SK-N-SH (cell line): Measurements from ENCODE around the gene TVP23C. TPM values are rescaled to one million over a fixed set of nuclear protein-coding genes. Genes with fewer than 3 reads are reported as not detected.
"Not testable (repeated sequence)": the region's sequence is repeated elsewhere in the genome, so short reads cannot be mapped to it uniquely, and the experiment has no call there.

Experiments used
- CTCF ChIA-PET: fragments of 300-600, 350-600 bp; formaldehyde crosslinking; extraction: SDS; loops from one replicate; lab custom pipeline; 2021; lab: Yijun Ruan, JAX
- POLR2A ChIA-PET: fragments of 350-600 bp; sonication (Branson Sonifier 250); formaldehyde crosslinking; extraction: SDS; loops from one replicate; lab custom pipeline; 2020; ENCODE audit warnings: antibody characterized with exemption, inconsistent platforms; lab: Yijun Ruan, JAX
- DNase-seq: peaks from one replicate; pipeline ENCODE4 v3.0.0; 2012
- H2AFZ ChIP-seq: fragments of 200-600 bp; sonication (generic); 2 replicates; pipeline ENCODE4 v1.8.1; 2016; ENCODE audit warnings: antibody characterized with exemption, mild to moderate bottlenecking, low read depth
- H3F3A ChIP-seq: fragments of 200-600 bp; sonication (generic); replicated peaks from 2 replicates; pipeline ENCODE3; 2016; ENCODE audit warnings: antibody characterized with exemption, mild to moderate bottlenecking; ENCODE audit not compliant: insufficient read depth
- H3K27ac ChIP-seq, 2 experiments: fragments of 200-500 bp in 1 of 2; fragments of 200-600 bp in 1 of 2; sonication (Bioruptor generic) in 1 of 2; sonication (generic), shearing (Covaris generic) in 1 of 2; 2 replicates each; pipeline versions ENCODE4 v1.5.1 to v1.6.1; 2014 to 2016; ENCODE audit warnings: low read depth in 2 of 2, inconsistent platforms in 1 of 2, low read length in 1 of 2, mild to moderate bottlenecking in 1 of 2, mixed read lengths in 1 of 2
- H3K27me3 ChIP-seq: fragments of 200-600 bp; sonication (generic), shearing (Covaris generic); 2 replicates; pipeline ENCODE4 v1.6.1; 2016; ENCODE audit warnings: mixed run types; ENCODE audit not compliant: insufficient read depth
- H3K36me3 ChIP-seq, 2 experiments: fragments of 200-500 bp in 1 of 2; fragments of 200-600 bp in 1 of 2; sonication (Bioruptor generic) in 1 of 2; sonication (generic) in 1 of 2; replicated peaks in 1 of 2; 2 replicates each; pipeline versions ENCODE3 to v1.5.1; 2014 to 2016; ENCODE audit warnings: low read length in 1 of 2, mild to moderate bottlenecking in 1 of 2; ENCODE audit not compliant: insufficient read depth in 2 of 2, control insufficient read depth in 1 of 2
- H3K4me1 ChIP-seq, 2 experiments: fragments of 200-500 bp in 1 of 2; fragments of 200-600 bp in 1 of 2; sonication (Bioruptor generic) in 1 of 2; sonication (generic), shearing (Covaris generic) in 1 of 2; 2 replicates each; pipeline versions ENCODE4 v1.5.1 to v1.6.1; 2014 to 2016; ENCODE audit warnings: low read depth in 1 of 2, low read length in 1 of 2, mixed run types in 1 of 2; ENCODE audit not compliant: insufficient read depth in 2 of 2, control insufficient read depth in 1 of 2
- H3K4me2 ChIP-seq: fragments of 200-600 bp; sonication (generic), shearing (Covaris generic); 2 replicates; pipeline ENCODE4 v1.6.1; 2017; ENCODE audit warnings: mixed run types
- H3K4me3 ChIP-seq, 2 experiments: fragments of 200-500 bp in 1 of 2; fragments of 200-600 bp in 1 of 2; sonication (Bioruptor generic) in 1 of 2; sonication (generic), shearing (Covaris generic) in 1 of 2; 2 replicates each; pipeline versions ENCODE4 v1.5.1 to v1.8.1; 2014 to 2016; ENCODE audit warnings: low read depth in 2 of 2, inconsistent platforms in 1 of 2, low read length in 1 of 2, mild to moderate bottlenecking in 1 of 2, mixed read lengths in 1 of 2, moderate library complexity in 1 of 2
- H3K79me2 ChIP-seq: fragments of 200-600 bp; sonication (generic); 2 replicates; pipeline ENCODE4 v1.8.1; 2017; ENCODE audit warnings: mild to moderate bottlenecking; ENCODE audit not compliant: insufficient read depth
- H3K9ac ChIP-seq: fragments of 200-600 bp; sonication (generic); 2 replicates; pipeline ENCODE4 v1.6.1; 2017; ENCODE audit warnings: mixed run types
- H3K9me2 ChIP-seq: fragments of 200-600 bp; sonication (generic); 2 replicates; pipeline ENCODE4 v1.6.1; 2017; ENCODE audit warnings: mixed run types
- H3K9me3 ChIP-seq: fragments of 200-600 bp; sonication (generic); 2 replicates; pipeline ENCODE4 v1.6.1; 2017; ENCODE audit warnings: mixed run types, mild to moderate bottlenecking, moderate library complexity
- H4K20me1 ChIP-seq: fragments of 200-600 bp; sonication (generic); 2 replicates; pipeline ENCODE4 v1.6.1; 2017; ENCODE audit warnings: mild to moderate bottlenecking, mixed run types; ENCODE audit not compliant: insufficient read depth
- EP300 ChIP-seq, 2 experiments: IDR thresholded peaks; 2 replicates each; pipeline versions ENCODE4 v1.4.0 to v1.6.1; 2012; ENCODE audit warnings: borderline replicate concordance in 1 of 2, low read depth in 1 of 2, low read length in 1 of 2
- FOXJ3 ChIP-seq: sonication (generic); formaldehyde crosslinking; IDR thresholded peaks from 2 replicates; pipeline ENCODE4 v1.5.1; 2020; ENCODE audit warnings: mild to moderate bottlenecking, missing genetic modification reagents
- GATA2 ChIP-seq: sonication (generic); formaldehyde crosslinking; IDR thresholded peaks from 2 replicates; pipeline ENCODE4 v1.5.0; 2020; ENCODE audit warnings: mild to moderate bottlenecking, missing genetic modification reagents
- RAD21 ChIP-seq: IDR thresholded peaks from 2 replicates; pipeline ENCODE4 v1.6.1; 2012; ENCODE audit warnings: mild to moderate bottlenecking, low read length
- TCF12 ChIP-seq: IDR thresholded peaks from 2 replicates; pipeline ENCODE4 v1.4.0; 2012
- WGBS: methylation state at CpG from one replicate; pipeline ENCODE4 v1.1.6; 2017; ENCODE audit warnings: low lambda C conversion rate; 5-methylcytosine and 5-hydroxymethylcytosine counted together
- polyA plus RNA-seq, 3 experiments: library from polyadenylated mRNA; depleted of rRNA; stranded (reverse); fragments of >200 nt; gene quantifications; 2 replicates each; pipeline ENCODE4 v1.2.3, GENCODE V29; 2012
- TF ChIP-seq, protein P1 (sequence below): IDR thresholded peaks from 2 replicates; pipeline ENCODE4; 2012
- TF ChIP-seq, protein P2 (sequence below): fragments of 200-600 bp; sonication (generic); IDR thresholded peaks from 2 replicates; pipeline ENCODE4 v1.6.1; 2017; ENCODE audit warnings: antibody characterized with exemption, mild to moderate bottlenecking, moderate library complexity

The TVP23C gene
- polyA plus RNA-seq, 1 of the 3 experiments (the other 2 are of a cell fraction) = 4.7 TPM

GRCh38 chr17:15540371-15541219, 22.7 kb downstream of the TVP23C start:
- H3K9me3 ChIP-seq, H3K9me2 ChIP-seq, DNase-seq, H3K4me2 ChIP-seq, H3K27me3 ChIP-seq, H3K4me1 ChIP-seq, H4K20me1 ChIP-seq, POLR2A ChIA-PET, H3F3A ChIP-seq, CTCF ChIA-PET, H3K4me3 ChIP-seq, H3K9ac ChIP-seq, H3K79me2 ChIP-seq, H2AFZ ChIP-seq: not testable (repeated sequence)
- Histone ChIP-seq H3K36me3 (peaks cover 12% of the 10 kb centered on the region in 2 experiments), H3K27ac (peak overlapping the region in 1 of 2 experiments; percentile 68; a peak in 2 of 4 replicates)
- 43% methylated on average over 8 of the region's 8 CpGs for WGBS
- TF ChIP-seq TCF12 (peak; percentile 42; the same call in 1 of the 2 replicates), EP300 (IDR thresholded peaks at IDR 0.05; ENCODE audit: borderline replicate concordance in 1 of 2, low read depth in 1 of 2, low read length in 1 of 2) (peak in 1 of 2 experiments; percentile 50; a peak in 1 of 4 replicates), GATA2 (CRISPR knock-in tag) (0 out of 2 replicates have a peak, but pooled peaks have one; percentile 22), FOXJ3 (CRISPR knock-in tag) (peak; percentile 73; the same call in 1 of the 2 replicates)
- TF ChIP-seq, protein P1, sequence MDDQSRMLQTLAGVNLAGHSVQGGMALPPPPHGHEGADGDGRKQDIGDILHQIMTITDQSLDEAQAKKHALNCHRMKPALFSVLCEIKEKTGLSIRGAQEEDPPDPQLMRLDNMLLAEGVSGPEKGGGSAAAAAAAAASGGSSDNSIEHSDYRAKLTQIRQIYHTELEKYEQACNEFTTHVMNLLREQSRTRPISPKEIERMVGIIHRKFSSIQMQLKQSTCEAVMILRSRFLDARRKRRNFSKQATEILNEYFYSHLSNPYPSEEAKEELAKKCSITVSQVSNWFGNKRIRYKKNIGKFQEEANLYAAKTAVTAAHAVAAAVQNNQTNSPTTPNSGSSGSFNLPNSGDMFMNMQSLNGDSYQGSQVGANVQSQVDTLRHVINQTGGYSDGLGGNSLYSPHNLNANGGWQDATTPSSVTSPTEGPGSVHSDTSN = 0 out of 2 replicates have a peak, but pooled peaks have one; percentile 12

DNA sequence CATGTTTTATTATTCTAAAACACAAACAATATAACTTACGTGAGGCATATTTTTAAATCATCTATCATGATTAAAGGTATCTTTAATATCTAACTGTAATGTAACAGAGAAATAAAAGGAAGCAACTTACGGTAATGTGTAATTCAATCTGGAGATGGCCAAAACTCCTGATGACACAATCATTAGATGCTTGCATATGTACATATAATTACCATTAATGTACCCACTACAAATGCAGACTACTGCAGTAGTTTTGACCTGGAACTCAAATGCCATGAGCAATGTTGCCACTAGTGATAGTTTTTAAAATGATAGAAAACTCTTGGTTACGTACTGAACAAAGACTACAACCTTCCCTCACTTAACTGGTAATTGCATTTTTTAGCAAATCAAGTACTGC, 30.2 kb downstream of the TVP23C start:
- H3K4me2 ChIP-seq, H3K27me3 ChIP-seq, POLR2A ChIA-PET, H3K9ac ChIP-seq, H3K9me3 ChIP-seq, H3K4me3 ChIP-seq, H4K20me1 ChIP-seq, H3F3A ChIP-seq, H2AFZ ChIP-seq, H3K4me1 ChIP-seq, CTCF ChIA-PET, H3K36me3 ChIP-seq, H3K27ac ChIP-seq, H3K79me2 ChIP-seq, DNase-seq, H3K9me2 ChIP-seq: not testable (repeated sequence)
- WGBS = 95% methylated on average over 3 of the region's 3 CpGs

GRCh38 chr17:15526292-15527218, 36.7 kb downstream of the TVP23C start:
- DNase-seq, H3K79me2 ChIP-seq, H3K4me2 ChIP-seq, H3F3A ChIP-seq, H3K9me2 ChIP-seq, H2AFZ ChIP-seq, H3K27me3 ChIP-seq, H3K9me3 ChIP-seq, H3K9ac ChIP-seq, H3K36me3 ChIP-seq, POLR2A ChIA-PET, H4K20me1 ChIP-seq, H3K4me1 ChIP-seq, H3K4me3 ChIP-seq, H3K27ac ChIP-seq: not testable (repeated sequence)
- WGBS = 55% methylated on average over 7 of the region's 8 CpGs
- peak; percentile 61 for TF ChIP-seq RAD21
- TF ChIP-seq, protein P2, sequence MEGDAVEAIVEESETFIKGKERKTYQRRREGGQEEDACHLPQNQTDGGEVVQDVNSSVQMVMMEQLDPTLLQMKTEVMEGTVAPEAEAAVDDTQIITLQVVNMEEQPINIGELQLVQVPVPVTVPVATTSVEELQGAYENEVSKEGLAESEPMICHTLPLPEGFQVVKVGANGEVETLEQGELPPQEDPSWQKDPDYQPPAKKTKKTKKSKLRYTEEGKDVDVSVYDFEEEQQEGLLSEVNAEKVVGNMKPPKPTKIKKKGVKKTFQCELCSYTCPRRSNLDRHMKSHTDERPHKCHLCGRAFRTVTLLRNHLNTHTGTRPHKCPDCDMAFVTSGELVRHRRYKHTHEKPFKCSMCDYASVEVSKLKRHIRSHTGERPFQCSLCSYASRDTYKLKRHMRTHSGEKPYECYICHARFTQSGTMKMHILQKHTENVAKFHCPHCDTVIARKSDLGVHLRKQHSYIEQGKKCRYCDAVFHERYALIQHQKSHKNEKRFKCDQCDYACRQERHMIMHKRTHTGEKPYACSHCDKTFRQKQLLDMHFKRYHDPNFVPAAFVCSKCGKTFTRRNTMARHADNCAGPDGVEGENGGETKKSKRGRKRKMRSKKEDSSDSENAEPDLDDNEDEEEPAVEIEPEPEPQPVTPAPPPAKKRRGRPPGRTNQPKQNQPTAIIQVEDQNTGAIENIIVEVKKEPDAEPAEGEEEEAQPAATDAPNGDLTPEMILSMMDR = peak; percentile 70
- CTCF ChIA-PET = interaction anchor here (0.7 to 1.1 kb wide), 2 partner anchors 27 to 268 kb away, joined by 3 to 5 read pairs; no protein-coding TSS in a partner anchor

DNA sequence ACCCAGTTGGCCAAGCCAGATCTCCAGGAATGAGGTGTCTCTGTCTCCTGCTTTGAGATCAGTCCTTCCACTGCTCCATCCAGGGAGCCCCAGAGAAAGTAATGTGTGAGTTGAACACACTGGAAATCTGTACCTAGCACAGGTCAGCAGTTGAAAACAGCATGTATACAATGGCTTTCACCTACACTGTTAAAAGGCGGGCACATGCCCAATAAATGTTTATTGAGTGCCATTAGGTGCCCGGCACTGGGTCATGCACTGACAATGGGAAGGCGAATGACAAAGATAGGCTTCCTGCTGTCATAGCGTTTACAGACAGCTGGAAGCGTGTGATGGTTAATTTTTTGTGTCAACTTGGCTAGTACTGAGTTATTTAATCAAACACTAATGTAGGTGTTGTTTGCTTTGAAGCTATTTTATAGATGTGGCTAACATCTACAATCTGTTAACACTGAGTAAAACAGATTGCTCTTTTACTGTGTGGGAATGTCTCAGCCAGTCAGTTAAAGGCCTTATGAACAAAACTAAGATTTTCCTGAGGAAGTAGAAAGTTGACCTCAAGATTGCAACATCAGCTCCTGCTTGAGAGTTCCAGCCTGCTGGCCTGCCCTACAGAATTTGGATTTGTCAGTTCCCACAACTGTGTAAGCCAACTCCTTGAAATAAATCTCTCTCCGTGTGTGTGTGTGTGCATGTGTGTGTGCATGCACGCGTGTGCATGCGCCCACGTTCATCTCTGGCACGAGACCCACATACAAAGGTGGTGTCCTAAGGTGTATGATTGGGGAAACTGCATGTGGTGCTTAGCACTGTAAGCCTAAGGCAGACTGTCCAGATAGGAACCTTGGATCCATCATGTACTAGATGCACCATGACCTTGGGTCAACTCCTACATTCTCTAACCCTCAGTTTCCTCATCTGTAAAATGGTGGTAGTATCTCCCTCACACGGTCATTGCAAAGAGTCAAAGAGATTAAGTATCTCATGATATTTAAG, 38.0 kb downstream of the TVP23C start:
- H3F3A ChIP-seq, H3K4me3 ChIP-seq, H3K4me2 ChIP-seq, H3K36me3 ChIP-seq, H2AFZ ChIP-seq, H3K9me3 ChIP-seq, H3K27me3 ChIP-seq, H4K20me1 ChIP-seq, H3K27ac ChIP-seq, POLR2A ChIA-PET, H3K79me2 ChIP-seq, H3K9me2 ChIP-seq, H3K4me1 ChIP-seq, H3K9ac ChIP-seq, DNase-seq: not testable (repeated sequence)
- CTCF ChIA-PET = interaction anchor here (0.7 to 1.1 kb wide), 2 partner anchors 25 to 267 kb away, joined by 3 to 5 read pairs; no protein-coding TSS in a partner anchor
- 93% methylated on average over 11 of the region's 12 CpGs for WGBS
